ENCODE measurements around the gene RASGRF2.
"Not testable (repeated sequence)": the region's sequence is repeated elsewhere in the genome, so short reads cannot be mapped to it uniquely, and the experiment has no call there.

RASGRF2 gene

GRCh38 chr5:81256766-81257165 is 296.6 kb downstream of the RASGRF2 start:
- TF ChIP-seq MYC (IDR thresholded peaks at IDR 0.05; ENCODE audit: low read depth, low read length) = no peak
- no peak for TF ChIP-seq CTCF (IDR thresholded peaks at IDR 0.05; ENCODE audit: low read depth, low read length)
- TF ChIP-seq POLR2A (IDR thresholded peaks at IDR 0.05; ENCODE audit: extremely low read depth, insufficient read length) = no peak
- TF ChIP-seq MAX (IDR thresholded peaks at IDR 0.05; ENCODE audit: low read depth, low read length) = no peak

GRCh38 chr5:81262796-81263195 is 302.6 kb downstream of the RASGRF2 start:
- H3K4me3 ChIP-seq (ENCODE audit: low read depth, low read length); DNase-seq (ENCODE audit: low read depth): not testable (repeated sequence)

More at GRCh38 chr5:81256766-81257165, 296.6 kb downstream of the RASGRF2 start:
- no peak for DNase-seq (ENCODE audit: low read depth)
- H3K4me3 ChIP-seq (ENCODE audit: low read depth, low read length) = no peak overlapping the region

- no peak for DNase-seq (ENCODE audit: low read depth)
- no peak overlapping the region for H3K4me3 ChIP-seq (ENCODE audit: low read depth, low read length)
- TF ChIP-seq MAX (IDR thresholded peaks at IDR 0.05; ENCODE audit: low read depth, low read length) (no peak), CTCF (IDR thresholded peaks at IDR 0.05; ENCODE audit: low read depth, low read length) (no peak), POLR2A (IDR thresholded peaks at IDR 0.05; ENCODE audit: extremely low read depth, insufficient read length) (no peak), MYC (IDR thresholded peaks at IDR 0.05; ENCODE audit: low read depth, low read length) (no peak)
Measured at GRCh38 chr5:81265101-81265500, 304.9 kb downstream of the RASGRF2 start.

- DNase-seq (ENCODE audit: low read depth) = peak; percentile 14
- H3K4me3 ChIP-seq (ENCODE audit: low read depth, low read length) = no peak overlapping the region
- TF ChIP-seq MYC (IDR thresholded peaks at IDR 0.05; ENCODE audit: low read depth, low read length) = no peak
- no peak for TF ChIP-seq CTCF (IDR thresholded peaks at IDR 0.05; ENCODE audit: low read depth, low read length)
- TF ChIP-seq POLR2A (IDR thresholded peaks at IDR 0.05; ENCODE audit: extremely low read depth, insufficient read length) = no peak
- TF ChIP-seq MAX (IDR thresholded peaks at IDR 0.05; ENCODE audit: low read depth, low read length) = no peak
Measured at GRCh38 chr5:81268521-81269196, 308.5 kb downstream of the RASGRF2 start.

GRCh38 chr5:81269751-81270393 is 309.7 kb downstream of the RASGRF2 start:
- DNase-seq (ENCODE audit: low read depth) = peak; percentile 70
- H3K4me3 ChIP-seq (ENCODE audit: low read depth, low read length) = peak overlapping the region; percentile 25
- TF ChIP-seq MYC (IDR thresholded peaks at IDR 0.05; ENCODE audit: low read depth, low read length) = no peak
- no peak for TF ChIP-seq POLR2A (IDR thresholded peaks at IDR 0.05; ENCODE audit: extremely low read depth, insufficient read length)
- TF ChIP-seq MAX (IDR thresholded peaks at IDR 0.05; ENCODE audit: low read depth, low read length) = no peak
- TF ChIP-seq CTCF (IDR thresholded peaks at IDR 0.05; ENCODE audit: low read depth, low read length) = no peak

GRCh38 chr5:81270394-81271027 is 310.3 kb downstream of the RASGRF2 start:
- DNase-seq (ENCODE audit: low read depth) = peak; percentile 65
- H3K4me3 ChIP-seq (ENCODE audit: low read depth, low read length) = peak overlapping the region; percentile 25
